Right ventricle myocardium superior (tissue), 1 donor: ENCODE results near the gene WWOX. TPM values are rescaled to one million over a fixed set of nuclear protein-coding genes. Genes with fewer than 3 reads are reported as not detected.
"Not testable (repeated sequence)": the region's sequence is repeated elsewhere in the genome, so short reads cannot be mapped to it uniquely, and the experiment has no call there.

ENCODE experiments used
- ATAC-seq: fragments of 200-7000 bp; cut with Tn5 transposase; one replicate; pipeline ENCODE4 v1.9.1; 2020; ENCODE audit warnings: mild to moderate bottlenecking; ENCODE audit not compliant: poor library complexity
- DNase-seq: peaks from one replicate; pipeline ENCODE4 v3.0.0-alpha.2; 2020
- intact Hi-C: fragments of 100-400 bp; cut with DNase I; formaldehyde crosslinking; loops from one replicate; pipeline ENCODE4 v1.11.2; 2022
- total RNA-seq: library from RNA; stranded (reverse); fragmentation: NEBNext Ultra II Directional; extraction: Animal tissue kit (Norgen Biotek cat#: 25700); gene quantifications from one replicate; pipeline ENCODE4 v1.2.1, GENCODE V29; 2021
- donor health status: DM: no; HTN: yes; CAD: no; lungs with severe emphysema.

The WWOX gene
- total RNA-seq, 1 donor from 2014 or later = 11.5 TPM

GRCh38 chr16:78505036-78505435 lies 405.6 kb downstream of the WWOX start:
- no peak for ATAC-seq
- intact Hi-C loops = no loop called here

GRCh38 chr16:78505544-78506366 lies 406.3 kb downstream of the WWOX start:
- intact Hi-C loops = no loop called here
- peak; percentile 81 for DNase-seq
- peak; percentile 89 for ATAC-seq

More at GRCh38 chr16:78505036-78505435, 405.6 kb downstream of the WWOX start:
- no peak for DNase-seq

DNA sequence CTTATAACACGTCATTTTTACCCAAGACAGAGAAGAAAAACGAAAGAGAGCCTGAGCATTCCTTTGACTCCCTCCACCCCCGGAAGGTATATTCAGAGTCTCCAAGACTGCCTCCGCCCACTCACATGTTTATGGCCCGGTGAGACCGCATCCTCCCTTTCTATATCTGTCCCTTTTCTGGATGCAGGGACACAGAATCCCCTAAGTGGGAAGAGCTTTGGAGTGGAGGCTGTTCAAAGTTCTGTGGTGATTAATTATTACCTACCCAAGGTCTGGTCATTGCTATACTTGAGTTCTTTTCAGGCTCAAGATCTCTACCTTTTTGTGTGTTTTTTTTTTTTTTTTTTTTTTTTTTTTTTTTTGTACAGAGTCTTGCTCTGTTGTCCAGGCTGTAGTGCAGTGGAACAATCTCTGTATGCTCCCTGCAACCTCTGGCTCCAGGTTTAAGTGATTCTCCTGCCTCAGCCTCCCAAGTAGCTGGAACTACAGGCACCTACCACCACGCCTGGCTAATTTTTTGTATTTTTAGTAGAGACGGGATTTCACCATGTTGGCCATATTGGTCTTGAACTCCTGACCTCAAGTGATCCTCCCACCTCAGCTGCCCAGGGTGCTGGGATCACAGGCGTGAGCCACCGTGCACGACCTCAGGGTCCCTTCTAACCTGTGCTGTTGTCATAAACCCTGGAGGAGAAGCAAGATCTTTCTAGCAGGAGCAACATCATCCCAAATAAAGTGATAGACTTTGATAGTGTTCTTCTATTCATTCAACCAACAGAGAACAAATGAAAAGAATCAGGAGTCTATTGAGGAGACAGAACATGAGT lies 407.1 kb downstream of the WWOX start:
- ATAC-seq (no peak), DNase-seq (no peak)
- intact Hi-C loops = no loop called here

DNA sequence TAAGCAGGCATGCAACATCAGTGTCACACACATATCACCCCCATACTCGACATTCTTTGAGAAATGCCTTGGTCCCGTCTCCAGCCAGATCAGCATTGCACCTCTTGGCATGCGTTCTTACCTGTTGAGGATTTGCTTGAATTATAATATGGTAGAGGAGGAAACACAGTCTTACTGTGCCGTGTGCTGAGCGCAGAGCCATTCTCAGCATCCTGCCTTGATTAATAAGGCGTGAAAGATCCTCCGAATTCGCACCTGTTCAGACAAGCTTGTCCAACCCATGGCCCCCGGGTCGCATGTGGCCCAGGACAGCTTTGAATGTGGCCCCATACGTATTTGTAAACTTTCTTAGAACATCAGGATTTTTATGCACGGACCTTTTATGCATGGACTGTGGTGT lies 408.1 kb downstream of the WWOX start:
- intact Hi-C loops = no loop called here
- no peak for ATAC-seq

GRCh38 chr16:78509965-78510364 lies 410.5 kb downstream of the WWOX start:
- intact Hi-C loops = no loop called here
- no peak for ATAC-seq

More for the DNA sequence above, 408.1 kb downstream of the WWOX start:
- no peak for DNase-seq

GRCh38 chr16:78510496-78510895 lies 411.0 kb downstream of the WWOX start:
- intact Hi-C loops = no loop called here
- DNase-seq = no peak
- no peak for ATAC-seq

More at GRCh38 chr16:78509965-78510364, 410.5 kb downstream of the WWOX start:
- DNase-seq = no peak

- ATAC-seq (no peak), DNase-seq (no peak)
- intact Hi-C loops = no loop called here
These were observed 414.4 kb downstream of the WWOX start for GRCh38 chr16:78513838-78514237.

GRCh38 chr16:78514888-78515287 lies 415.4 kb downstream of the WWOX start:
- DNase-seq, intact Hi-C loops, ATAC-seq: not testable (repeated sequence)

DNA sequence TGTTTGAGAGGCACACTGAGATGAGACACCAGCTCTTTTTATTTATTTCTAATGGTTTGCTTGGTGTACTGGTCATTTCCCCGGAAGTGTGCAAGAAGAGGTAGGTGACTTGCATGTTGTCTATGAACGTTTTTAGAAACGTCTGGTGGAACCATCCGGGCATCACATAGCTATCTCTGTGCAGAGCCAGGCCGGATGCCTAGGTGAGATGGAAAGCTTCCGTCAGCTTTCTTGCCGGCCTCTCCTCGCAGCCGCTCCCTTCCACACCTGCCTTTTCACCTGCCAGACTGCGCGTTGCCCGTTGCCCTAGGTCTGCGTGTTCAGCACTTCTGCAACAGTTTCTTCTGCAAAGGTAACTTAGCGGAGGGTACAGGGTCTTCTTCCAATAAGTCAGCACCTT lies 416.0 kb downstream of the WWOX start:
- intact Hi-C loops = no loop called here
- no peak for DNase-seq

DNA sequence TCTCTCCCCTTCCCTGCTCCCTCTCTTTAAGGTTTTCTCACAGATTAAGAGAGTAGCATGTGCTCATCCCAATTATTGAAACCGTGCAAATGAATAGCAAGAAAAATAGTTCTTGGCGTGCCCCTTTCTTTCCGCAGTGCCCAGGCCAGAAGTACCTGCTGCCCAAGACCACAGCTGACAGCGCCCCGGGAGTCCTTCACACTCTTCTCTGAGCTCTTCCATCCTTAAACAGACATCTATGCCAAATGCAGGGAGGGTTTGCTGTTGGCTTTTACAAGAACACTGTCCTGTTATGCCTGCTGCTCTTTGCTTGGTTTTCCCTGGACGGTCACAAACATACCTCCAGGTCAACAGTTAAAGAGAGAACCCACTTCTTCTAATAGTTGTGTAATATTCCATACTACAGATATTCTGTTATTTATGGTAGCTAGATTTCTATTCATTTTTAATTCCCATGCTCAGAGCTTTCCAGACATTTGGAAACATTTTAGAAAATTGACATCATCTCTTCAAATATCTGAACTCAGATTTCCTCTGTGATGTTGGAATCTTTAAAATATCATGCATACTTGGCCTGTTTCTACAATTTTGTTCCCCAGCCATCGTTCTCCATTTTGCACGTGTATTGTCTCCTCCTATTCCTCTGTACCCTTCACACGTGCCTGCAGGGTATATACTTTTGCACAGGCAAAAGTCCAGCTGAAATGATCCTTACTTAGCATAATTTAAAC lies 416.7 kb downstream of the WWOX start:
- intact Hi-C loops = no loop called here
- ATAC-seq = no peak
- no peak for DNase-seq

More for the DNA sequence above, 416.0 kb downstream of the WWOX start:
- no peak for ATAC-seq

DNA sequence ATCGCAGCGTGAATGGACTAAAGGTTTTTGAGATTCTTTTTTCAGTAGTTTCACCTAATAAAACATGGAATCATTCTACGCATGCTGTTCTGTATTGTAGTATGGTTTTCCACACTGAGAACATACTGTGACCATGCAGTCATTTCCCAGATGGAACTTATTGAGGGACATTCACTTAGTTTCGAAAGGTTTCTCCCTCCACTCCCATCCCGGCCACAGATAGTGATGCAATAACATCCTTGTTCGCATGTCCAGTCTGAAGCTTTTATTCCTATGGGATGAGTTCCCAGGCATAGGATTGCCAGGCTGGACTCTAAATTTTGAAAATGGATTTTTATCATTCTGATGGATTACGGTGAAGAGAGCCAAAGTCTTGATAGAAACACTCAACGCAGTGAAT lies 420.4 kb downstream of the WWOX start:
- DNase-seq (no peak), ATAC-seq (no peak)
- intact Hi-C loops = loop anchor here (10.0 kb wide), 1 partner anchor 115 kb away; no protein-coding TSS in a partner anchor

- ATAC-seq = no peak
- DNase-seq = no peak
- intact Hi-C loops = loop anchor here (10.0 kb wide), 1 partner anchor 114 kb away; no protein-coding TSS in a partner anchor
These were observed 421.0 kb downstream of the WWOX start for GRCh38 chr16:78520470-78520869.

DNA sequence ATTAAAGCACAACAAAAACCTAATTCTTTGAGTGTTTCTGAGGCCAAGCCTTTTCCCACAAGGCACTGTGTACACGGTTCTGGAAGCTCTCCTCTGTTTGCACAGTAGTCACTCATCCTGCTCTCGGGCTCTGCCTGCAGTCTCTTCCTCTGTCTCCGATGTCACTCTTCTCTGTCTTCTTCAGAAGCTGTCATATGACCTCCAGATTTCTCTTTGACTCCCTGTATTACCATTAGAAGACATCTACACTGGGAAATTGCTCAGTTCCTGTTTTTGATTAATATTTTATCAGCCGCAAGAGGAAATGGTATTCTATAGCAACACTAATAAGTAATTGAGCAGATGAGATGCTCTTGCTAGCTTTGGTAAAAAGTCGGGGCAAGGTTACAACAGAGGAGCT lies 422.9 kb downstream of the WWOX start:
- intact Hi-C loops = loop anchor here (10.0 kb wide), 1 partner anchor 112 kb away; no protein-coding TSS in a partner anchor
- ATAC-seq (no peak), DNase-seq (no peak)

DNA sequence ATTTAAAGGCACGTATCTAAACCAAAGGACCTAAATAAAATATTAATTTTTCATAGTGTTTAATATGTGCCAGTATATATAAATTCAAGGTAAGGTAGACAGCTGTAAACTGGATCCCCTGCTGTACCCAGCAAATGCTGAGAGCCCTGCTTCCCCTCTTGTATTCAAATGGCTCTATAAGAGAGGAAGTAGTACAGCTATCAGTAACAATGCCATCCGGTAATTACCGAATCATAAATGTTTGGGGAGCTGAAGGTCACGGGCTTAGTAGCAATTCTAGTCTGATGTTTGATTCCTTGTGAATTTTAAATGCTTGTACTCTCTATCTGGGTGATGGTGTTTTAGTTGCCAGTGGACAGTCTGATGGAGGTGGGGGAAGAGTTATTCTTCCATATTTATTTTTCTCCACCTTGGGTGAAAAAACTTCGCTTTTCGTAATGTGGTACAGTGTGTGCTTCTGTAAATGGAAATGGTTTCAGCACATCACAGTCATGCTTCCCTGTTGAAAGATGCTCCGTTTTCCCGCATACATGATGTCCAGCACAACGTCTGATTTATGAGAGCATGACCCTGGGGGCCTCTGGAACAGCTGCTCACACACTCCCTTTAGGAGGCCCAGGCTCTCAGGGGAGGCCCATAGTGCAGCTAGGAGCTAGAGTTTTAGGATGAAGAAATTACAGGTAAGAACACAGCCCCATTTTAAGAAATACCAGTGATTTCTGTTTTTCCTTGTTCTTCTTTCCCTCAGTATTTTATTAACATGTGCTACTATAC lies 423.9 kb downstream of the WWOX start:
- intact Hi-C loops = loop anchor here (10.0 kb wide), 1 partner anchor 111 kb away; no protein-coding TSS in a partner anchor
- ATAC-seq = no peak
- DNase-seq = no peak

DNA sequence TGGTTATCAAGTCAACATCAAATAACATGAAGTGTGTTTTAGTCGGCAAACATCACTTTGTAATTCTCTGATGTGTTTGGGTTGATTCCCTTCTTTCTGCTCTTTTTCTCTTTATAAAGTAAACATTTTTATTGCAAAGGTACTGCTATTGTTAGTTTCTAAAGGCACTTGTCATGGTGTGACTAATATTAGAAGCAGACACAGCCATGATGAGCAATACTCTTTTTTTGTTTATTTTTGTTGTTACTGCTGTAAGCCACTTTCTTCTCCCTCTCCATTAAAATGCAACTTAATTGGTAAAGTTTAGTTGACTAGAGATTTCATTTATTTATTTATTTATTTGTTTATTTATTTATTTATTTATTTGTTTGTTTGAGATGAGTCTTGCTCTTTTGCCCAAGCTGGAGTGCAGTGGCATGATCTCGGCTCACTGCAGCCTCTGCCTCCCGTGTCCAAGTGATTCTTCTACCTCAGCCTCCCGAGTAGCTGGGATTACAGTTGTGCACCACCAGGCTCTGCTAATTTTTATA lies 424.7 kb downstream of the WWOX start:
- intact Hi-C loops = loop anchor here (10.0 kb wide), 1 partner anchor 111 kb away; no protein-coding TSS in a partner anchor

GRCh38 chr16:78528265-78528664 lies 428.8 kb downstream of the WWOX start:
- ATAC-seq (no peak), DNase-seq (no peak)
- intact Hi-C loops = loop anchor here (10.0 kb wide), 1 partner anchor 107 kb away; no protein-coding TSS in a partner anchor

More for the DNA sequence above, 424.7 kb downstream of the WWOX start:
- ATAC-seq (no peak), DNase-seq (no peak)

DNA sequence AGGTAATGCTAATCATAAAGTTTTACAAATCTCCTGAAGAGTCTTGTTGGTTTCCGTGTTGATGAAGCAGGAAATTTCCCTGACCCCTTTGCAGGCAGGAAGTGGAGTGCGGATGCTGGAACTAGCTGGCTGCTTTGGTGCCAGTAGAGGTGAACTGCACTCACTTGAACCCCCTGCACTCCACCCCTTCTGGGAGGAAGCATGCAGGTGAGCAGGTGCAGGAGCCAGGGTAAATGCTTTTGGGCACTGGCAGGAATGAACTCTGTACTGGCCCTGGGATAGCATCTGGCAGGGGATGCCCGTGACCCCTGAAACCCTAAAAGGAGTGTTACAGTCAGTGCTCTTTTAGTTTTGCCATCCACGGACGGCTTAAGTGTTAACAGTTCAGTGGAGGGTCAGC lies 430.4 kb downstream of the WWOX start:
- intact Hi-C loops = loop anchor here (10.0 kb wide), 1 partner anchor 105 kb away; no protein-coding TSS in a partner anchor

GRCh38 chr16:78530283-78530682 lies 430.8 kb downstream of the WWOX start:
- intact Hi-C loops = no loop called here
- DNase-seq (no peak), ATAC-seq (no peak)

More for the DNA sequence above, 430.4 kb downstream of the WWOX start:
- no peak for ATAC-seq
- DNase-seq = no peak
